ENCODE measurements around the gene SMAP2. TPM values are rescaled to one million over a fixed set of nuclear protein-coding genes. Genes with fewer than 3 reads are reported as not detected.
"Not testable (repeated sequence)": the region's sequence is repeated elsewhere in the genome, so short reads cannot be mapped to it uniquely, and the experiment has no call there.

Gene SMAP2
- total RNA-seq = 100 to 1,000 TPM; 116 to 145 TPM

GRCh38 chr1:40373323-40374283 is at the start of gene SMAP2:
Gene SMAP2 (plus strand): TSS chr1:40373727. CDS start chr1:40374121, 394 bp downstream.
- DNase-seq = peak; percentile 97
- ATAC-seq = peak; percentile 92
- Mint-ChIP-seq H3K27me3 (no peaks in the 10 kb centered on the region), H3K4me3 (peak within 1 kb of the TSS; percentile 98), H3K4me1 (peaks cover 41% of the 10 kb centered on the region), H3K27ac (peak within 1 kb of the TSS; percentile 98), H3K36me3 (peaks cover 30% of the 10 kb centered on the region), H3K9me3 (ENCODE audit: low read depth) (no peaks in the 10 kb centered on the region)
- CTCF ChIA-PET = interaction anchor here (0.8 to 4.8 kb wide), 15 partner anchors 8 to 289 kb away, joined by 3 to 40 read pairs (median 4); partner anchors contain the start of gene COL9A2

GRCh38 chr1:40331403-40331802 is 42.1 kb upstream of the SMAP2 start:
- not testable (repeated sequence) for H3K36me3 Mint-ChIP-seq; H3K27me3 Mint-ChIP-seq; H3K4me1 Mint-ChIP-seq; H3K4me3 Mint-ChIP-seq; DNase-seq; H3K9me3 Mint-ChIP-seq (ENCODE audit: low read depth); ATAC-seq; H3K27ac Mint-ChIP-seq
- CTCF ChIA-PET = interaction anchor here (1.2 to 2.1 kb wide), 3 partner anchors 12 to 178 kb away, joined by 3 to 6 read pairs (median 4); no protein-coding TSS in a partner anchor

DNA sequence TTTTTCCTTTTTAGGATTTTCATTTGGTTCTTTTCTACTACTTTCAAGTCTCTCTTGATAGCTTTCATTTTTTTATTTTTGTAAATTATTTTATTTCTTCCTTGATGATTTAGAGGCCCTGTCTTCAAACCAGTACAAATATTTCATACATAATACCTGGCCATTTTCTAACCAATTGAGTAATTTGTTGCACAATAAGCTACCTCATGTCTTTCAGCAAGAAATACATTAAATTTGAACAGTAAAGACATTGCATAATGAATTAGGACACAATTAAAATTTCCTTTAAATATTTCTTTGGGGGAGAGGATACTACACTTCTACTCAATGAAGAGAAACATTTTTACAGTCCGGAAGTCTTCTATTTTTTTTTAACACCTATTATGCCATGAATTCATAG is 40.8 kb upstream of the SMAP2 start:
- CTCF ChIA-PET = interaction anchor here (2.1 kb wide), 1 partner anchor 17 kb away, joined by 6 read pairs; no protein-coding TSS in a partner anchor
- H3K9me3 Mint-ChIP-seq (ENCODE audit: low read depth) = no peaks in the 10 kb centered on the region
- ATAC-seq (no peak), DNase-seq (no peak)
- peaks cover 2% of the 10 kb centered on the region for H3K36me3 Mint-ChIP-seq
- no peak overlapping the region for H3K4me3 Mint-ChIP-seq
- H3K27me3 Mint-ChIP-seq = peaks cover 2% of the 10 kb centered on the region
- H3K27ac Mint-ChIP-seq = no peak overlapping the region
- H3K4me1 Mint-ChIP-seq = no peaks in the 10 kb centered on the region

DNA sequence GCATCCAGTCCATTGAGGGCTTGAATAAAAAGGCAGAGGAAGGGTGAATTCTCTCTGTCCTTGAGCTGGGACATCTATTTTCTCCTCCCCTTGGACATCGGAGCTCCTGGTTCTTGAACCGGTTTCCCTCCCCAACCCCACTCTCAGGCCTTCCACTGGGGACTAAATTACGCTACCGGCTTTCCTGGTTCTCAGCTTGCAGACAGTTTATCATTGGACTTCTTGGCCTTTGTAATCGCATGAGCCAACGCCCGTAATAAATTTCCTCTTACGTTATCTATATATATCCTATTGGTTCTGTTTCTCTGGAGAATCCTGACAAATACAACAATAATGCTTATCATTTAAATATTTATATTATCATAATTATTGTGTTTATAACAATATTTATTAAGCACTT is 36.1 kb upstream of the SMAP2 start:
- no peak overlapping the region for H3K27ac Mint-ChIP-seq
- CTCF ChIA-PET = interaction anchor here (1.0 to 6.3 kb wide), 23 partner anchors 12 to 267 kb away, joined by 3 to 216 read pairs (median 8); partner anchors contain the start of genes COL9A2, PPT1 and SMAP2
- no peak overlapping the region for H3K4me3 Mint-ChIP-seq
- peaks cover 2% of the 10 kb centered on the region for H3K27me3 Mint-ChIP-seq
- no peaks in the 10 kb centered on the region for H3K9me3 Mint-ChIP-seq (ENCODE audit: low read depth)
- no peak for ATAC-seq
- H3K36me3 Mint-ChIP-seq = peaks cover 3% of the 10 kb centered on the region
- peaks cover 38% of the 10 kb centered on the region for H3K4me1 Mint-ChIP-seq
- DNase-seq = no peak

DNA sequence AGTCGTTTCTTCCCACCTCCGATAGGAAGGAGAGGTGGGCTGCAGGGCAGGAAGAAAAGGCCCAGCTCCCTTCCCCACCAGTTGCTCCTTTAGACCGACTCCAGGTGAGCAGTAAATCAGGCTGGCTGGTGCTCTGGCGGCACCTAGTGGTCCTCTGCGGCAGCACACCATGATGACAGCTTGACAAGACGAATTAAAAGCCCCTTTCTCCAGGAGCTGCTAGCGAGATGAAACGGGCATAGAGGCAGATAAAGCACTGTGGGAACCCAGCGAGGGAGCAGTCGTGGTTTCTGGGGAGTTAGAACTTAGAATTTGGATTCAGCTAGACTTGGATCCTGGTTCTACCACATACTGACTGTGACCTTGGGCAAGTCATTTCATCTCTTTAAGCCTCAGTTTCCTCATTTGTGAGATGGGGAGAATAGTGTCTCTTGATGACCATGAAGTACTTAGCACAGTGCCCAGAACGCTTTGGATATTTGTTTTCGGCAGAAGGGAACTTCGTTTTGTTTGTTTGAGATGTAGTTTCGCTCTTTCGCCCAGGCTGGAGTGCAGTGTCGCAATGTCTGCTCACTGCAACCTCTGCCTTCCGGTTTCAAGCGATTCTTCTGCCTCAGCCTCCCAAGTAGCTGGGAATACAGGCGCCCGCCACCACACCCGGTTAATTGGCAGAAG is 34.6 kb upstream of the SMAP2 start:
- Mint-ChIP-seq H3K4me1 (peaks cover 46% of the 10 kb centered on the region), H3K36me3 (peaks cover 4% of the 10 kb centered on the region), H3K9me3 (ENCODE audit: low read depth) (no peaks in the 10 kb centered on the region), H3K4me3 (no peak overlapping the region), H3K27ac (no peak overlapping the region), H3K27me3 (peaks cover 2% of the 10 kb centered on the region)
- CTCF ChIA-PET = interaction anchor here (0.5 to 6.3 kb wide), 80 partner anchors 9 to 436 kb away, joined by 3 to 216 read pairs (median 4); partner anchors contain the start of genes COL9A2, NFYC, PPT1 and RLF
- ATAC-seq (peak; percentile 89), DNase-seq (peak; percentile 94)

DNA sequence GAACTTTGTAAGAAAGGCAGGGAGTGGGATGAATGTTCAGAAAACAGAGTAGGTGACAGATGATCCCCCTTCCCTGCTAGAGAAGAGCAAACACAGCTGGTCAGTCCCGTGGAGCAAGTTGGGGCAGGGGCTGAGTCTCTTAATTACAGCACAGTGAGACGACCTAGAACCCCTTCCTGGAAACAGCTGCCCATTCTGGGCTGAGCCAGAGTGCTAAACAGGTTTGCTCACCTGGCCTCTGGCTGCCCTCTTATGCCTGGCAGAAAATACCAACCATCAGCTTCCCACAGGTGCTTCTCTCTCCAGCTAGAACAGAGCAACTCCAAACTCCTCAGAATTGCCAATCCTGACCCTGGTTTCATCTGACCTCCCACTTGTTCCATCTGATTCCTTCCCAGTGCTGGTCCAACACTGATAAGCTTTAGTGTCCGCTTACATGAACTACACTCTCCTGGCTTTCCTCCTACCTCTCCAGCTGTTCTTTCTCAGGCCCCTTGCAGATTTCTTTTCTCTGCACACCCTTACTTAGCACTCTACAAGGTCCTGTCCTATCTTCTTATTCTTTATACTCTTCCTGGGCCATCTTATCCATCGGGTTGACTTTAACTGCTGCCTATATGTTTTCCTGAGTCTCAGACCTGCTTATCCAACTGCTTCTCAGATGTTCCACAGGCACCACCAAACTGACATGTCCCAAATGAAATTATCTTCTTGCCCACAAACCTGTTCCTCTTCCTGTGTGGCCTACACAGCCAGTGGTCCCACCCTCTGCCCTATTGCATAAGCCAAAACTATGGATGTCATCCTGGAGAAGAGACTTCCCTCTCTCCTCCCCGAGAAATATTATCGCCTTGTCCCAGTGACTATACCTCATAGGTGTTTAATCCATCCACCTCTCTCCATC is 33.9 kb upstream of the SMAP2 start:
- no peak for DNase-seq
- H3K27ac Mint-ChIP-seq = peak overlapping the region; percentile 22
- CTCF ChIA-PET = interaction anchor here (0.5 to 6.3 kb wide), 65 partner anchors 8 to 426 kb away, joined by 3 to 216 read pairs (median 4); partner anchors contain the start of genes COL9A2, NFYC, PPT1 and RLF
- H3K9me3 Mint-ChIP-seq (ENCODE audit: low read depth) = no peaks in the 10 kb centered on the region
- H3K4me3 Mint-ChIP-seq = no peak overlapping the region
- H3K27me3 Mint-ChIP-seq = peaks cover 2% of the 10 kb centered on the region
- ATAC-seq = no peak
- H3K4me1 Mint-ChIP-seq = peaks cover 53% of the 10 kb centered on the region
- H3K36me3 Mint-ChIP-seq = peaks cover 4% of the 10 kb centered on the region

DNA sequence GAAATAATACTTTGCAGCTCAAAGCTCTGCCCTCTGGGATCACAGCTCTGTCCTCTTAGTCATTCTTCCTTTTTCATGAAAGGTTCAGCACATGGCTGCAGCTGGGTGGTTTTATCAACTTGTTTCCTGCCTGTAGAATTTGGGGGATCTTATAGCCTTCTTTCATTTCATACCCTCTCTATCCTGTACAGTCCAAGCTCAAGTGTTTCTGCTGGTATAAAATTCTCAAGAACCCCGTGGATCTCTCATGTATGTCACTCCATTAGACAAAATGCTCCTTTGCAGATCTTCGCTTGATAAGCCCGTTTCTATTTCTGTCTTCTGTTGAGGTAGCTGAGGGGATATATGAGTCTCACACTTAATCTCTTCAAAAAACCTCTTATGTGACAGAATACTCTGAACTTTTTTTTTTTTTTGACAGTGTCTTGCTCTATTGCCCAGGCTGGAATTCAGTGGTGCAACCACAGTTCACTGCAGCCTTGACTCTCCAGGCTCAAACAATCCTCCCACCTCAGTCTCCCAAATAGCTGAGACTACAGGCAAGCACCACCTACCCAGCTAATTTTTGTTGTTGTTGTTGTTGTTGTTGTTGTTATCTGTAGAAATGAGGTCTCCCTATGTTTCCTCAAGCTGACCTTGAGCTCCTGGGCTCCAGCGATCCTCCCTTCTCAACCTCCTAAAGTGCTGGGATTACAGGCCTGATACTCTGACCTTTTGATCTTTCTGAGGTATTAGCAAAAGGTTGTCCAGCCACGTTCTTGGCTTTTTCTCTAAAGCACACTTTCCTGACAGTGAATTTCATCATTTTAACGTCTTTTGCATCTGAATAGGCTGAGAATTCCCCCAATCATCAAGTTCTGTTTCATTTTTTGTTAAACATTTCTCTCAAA is 31.8 kb upstream of the SMAP2 start:
- Mint-ChIP-seq H3K4me1 (peaks cover 59% of the 10 kb centered on the region), H3K27me3 (no peaks in the 10 kb centered on the region), H3K27ac (peak overlapping the region; percentile 80), H3K4me3 (peak overlapping the region; percentile 13), H3K9me3 (ENCODE audit: low read depth) (no peaks in the 10 kb centered on the region), H3K36me3 (peaks cover 4% of the 10 kb centered on the region)
- CTCF ChIA-PET = interaction anchor here (1.0 to 3.7 kb wide), 14 partner anchors 26 to 257 kb away, joined by 3 to 31 read pairs (median 6); partner anchors contain the start of gene SMAP2
- ATAC-seq = peak; percentile 34
- DNase-seq = no peak

GRCh38 chr1:40342381-40342717 is 31.2 kb upstream of the SMAP2 start:
- not testable (repeated sequence) for H3K27me3 Mint-ChIP-seq; DNase-seq; ATAC-seq; H3K36me3 Mint-ChIP-seq; H3K9me3 Mint-ChIP-seq (ENCODE audit: low read depth)
- CTCF ChIA-PET = interaction anchor here (1.0 to 3.7 kb wide), 13 partner anchors 22 to 258 kb away, joined by 3 to 31 read pairs (median 6); partner anchors contain the start of gene SMAP2
- Mint-ChIP-seq H3K27ac (peak overlapping the region; percentile 80), H3K4me1 (peaks cover 59% of the 10 kb centered on the region), H3K4me3 (peak overlapping the region; percentile 13)

DNA sequence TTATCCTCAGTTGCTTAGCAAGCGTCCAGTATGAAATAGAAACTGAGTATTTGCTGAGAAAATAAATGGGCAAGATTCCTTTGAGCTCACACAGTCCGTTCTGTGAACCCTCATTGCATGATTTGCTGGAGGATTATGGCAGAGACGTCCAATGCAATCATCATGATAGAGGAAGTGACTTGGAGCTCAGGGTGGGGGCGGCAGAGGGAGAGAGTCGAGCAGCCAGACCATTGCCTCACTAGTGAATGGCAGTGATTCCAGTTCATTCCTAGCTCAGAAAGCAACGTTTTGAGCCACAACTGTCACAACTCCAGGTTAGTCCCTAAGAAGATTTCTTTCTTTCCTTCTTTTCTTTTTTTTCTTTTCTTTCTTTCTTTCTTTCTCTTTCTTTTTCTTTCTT is 28.9 kb upstream of the SMAP2 start:
- peaks cover 4% of the 10 kb centered on the region for H3K36me3 Mint-ChIP-seq
- DNase-seq (peak; percentile 49), ATAC-seq (peak; percentile 47)
- no peaks in the 10 kb centered on the region for H3K9me3 Mint-ChIP-seq (ENCODE audit: low read depth)
- CTCF ChIA-PET = interaction anchor here (0.7 to 1.4 kb wide), 9 partner anchors 9 to 193 kb away, joined by 3 to 7 read pairs (median 3); no protein-coding TSS in a partner anchor
- H3K27me3 Mint-ChIP-seq = no peaks in the 10 kb centered on the region
- H3K4me3 Mint-ChIP-seq = peak overlapping the region; percentile 7
- H3K4me1 Mint-ChIP-seq = peaks cover 49% of the 10 kb centered on the region
- H3K27ac Mint-ChIP-seq = peak overlapping the region; percentile 57

GRCh38 chr1:40350391-40350790 is 23.1 kb upstream of the SMAP2 start:
- H3K36me3 Mint-ChIP-seq = no peaks in the 10 kb centered on the region
- H3K9me3 Mint-ChIP-seq (ENCODE audit: low read depth) = no peaks in the 10 kb centered on the region
- CTCF ChIA-PET = interaction anchor here (2.6 kb wide), 1 partner anchor 12 kb away, joined by 9 read pairs; no protein-coding TSS in a partner anchor
- no peak overlapping the region for H3K27ac Mint-ChIP-seq
- H3K27me3 Mint-ChIP-seq = no peaks in the 10 kb centered on the region
- no peak overlapping the region for H3K4me3 Mint-ChIP-seq
- DNase-seq (no peak), ATAC-seq (no peak)
- H3K4me1 Mint-ChIP-seq = no peaks in the 10 kb centered on the region

GRCh38 chr1:40351124-40351523 is 22.4 kb upstream of the SMAP2 start:
- Mint-ChIP-seq H3K4me3 (no peak overlapping the region), H3K27me3 (no peaks in the 10 kb centered on the region), H3K36me3 (no peaks in the 10 kb centered on the region), H3K9me3 (ENCODE audit: low read depth) (no peaks in the 10 kb centered on the region), H3K27ac (no peak overlapping the region), H3K4me1 (no peaks in the 10 kb centered on the region)
- ATAC-seq = no peak
- CTCF ChIA-PET = interaction anchor here (2.0 to 2.6 kb wide), 2 partner anchors 12 to 13 kb away, joined by 9 read pairs; no protein-coding TSS in a partner anchor
- no peak for DNase-seq

Measured in activated CD8-positive, alpha-beta memory T cell treated with anti-CD3 and anti-CD28 coated beads, Interleukin-2, amount 10 ng/mL, durations not matched to agents 7 days and 5 days (primary cell).